GM19035 (cell line): ENCODE results near the gene IGSF11.

Experiments
- ATAC-seq: cut with Tn5 transposase; IDR thresholded peaks from one replicate; pipeline ENCODE4 v1.9.1; 2021; ENCODE audit not compliant: unreplicated experiment

IGSF11 gene

DNA sequence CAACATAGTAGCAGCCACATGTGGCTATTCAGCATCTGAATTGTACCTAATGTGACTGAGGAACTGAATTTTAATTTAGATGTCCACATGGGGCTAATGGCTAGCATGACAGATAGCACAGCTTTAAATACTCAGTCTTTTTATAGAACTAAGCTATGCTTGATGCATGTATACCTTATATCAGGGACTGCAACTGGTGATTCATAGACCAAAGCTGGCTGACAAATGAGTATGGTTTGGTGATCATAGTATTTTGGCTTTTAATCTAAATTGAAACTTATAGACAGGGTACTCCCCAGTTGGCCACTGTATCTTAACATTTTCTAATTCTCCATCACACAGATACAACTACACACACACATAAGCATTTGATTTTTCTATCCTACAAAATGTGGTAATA lies 83.6 kb downstream of the IGSF11 start:
- no peak for ATAC-seq

DNA sequence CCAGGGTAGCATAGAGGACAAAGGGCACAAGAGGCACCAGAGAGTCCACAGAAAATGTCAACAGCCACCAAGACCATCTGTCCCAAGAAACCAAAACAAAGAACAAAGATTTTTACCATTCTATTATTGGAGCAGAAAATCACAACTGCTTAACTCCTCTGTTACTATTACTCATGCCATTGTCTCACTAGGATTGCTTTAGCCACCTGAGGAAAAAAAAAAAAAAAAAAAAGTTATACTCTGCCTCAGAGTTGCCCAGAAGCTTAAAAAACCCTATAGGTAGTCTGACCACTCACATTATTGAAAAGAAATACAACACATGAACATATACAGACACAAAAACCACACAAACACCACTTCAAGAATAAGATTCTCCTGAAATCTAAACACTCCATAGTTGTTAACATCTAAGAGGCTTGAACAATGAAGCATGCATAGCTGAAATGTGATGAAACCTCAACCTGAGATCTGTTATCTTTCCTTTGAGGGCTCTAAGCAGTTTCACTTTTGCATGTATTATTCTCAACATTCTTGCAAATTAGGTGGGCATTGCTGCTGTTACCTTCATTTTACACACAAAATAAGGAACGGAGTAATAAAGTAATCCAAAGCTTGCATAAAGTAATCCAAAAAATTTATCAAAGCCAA lies 85.4 kb downstream of the IGSF11 start:
- no peak for ATAC-seq

DNA sequence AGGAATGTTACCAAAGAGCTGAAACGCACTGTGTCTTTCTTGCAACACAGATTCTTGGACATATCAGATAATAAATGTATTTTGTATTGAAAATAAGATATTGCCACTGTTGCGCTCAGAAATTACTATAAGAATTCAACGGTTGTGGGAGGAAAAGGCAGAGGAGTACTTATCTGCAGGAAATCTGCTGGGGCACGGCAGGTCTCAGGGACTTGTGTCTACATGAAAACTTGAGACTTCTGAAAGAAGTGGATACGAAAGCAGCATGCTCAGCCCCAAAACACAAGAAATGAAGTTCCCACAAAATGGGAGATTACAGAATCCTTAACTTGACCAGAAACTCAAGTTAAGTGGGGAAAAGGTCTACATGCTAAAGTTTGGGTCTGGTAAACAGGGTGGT lies 86.5 kb downstream of the IGSF11 start:
- no peak for ATAC-seq

DNA sequence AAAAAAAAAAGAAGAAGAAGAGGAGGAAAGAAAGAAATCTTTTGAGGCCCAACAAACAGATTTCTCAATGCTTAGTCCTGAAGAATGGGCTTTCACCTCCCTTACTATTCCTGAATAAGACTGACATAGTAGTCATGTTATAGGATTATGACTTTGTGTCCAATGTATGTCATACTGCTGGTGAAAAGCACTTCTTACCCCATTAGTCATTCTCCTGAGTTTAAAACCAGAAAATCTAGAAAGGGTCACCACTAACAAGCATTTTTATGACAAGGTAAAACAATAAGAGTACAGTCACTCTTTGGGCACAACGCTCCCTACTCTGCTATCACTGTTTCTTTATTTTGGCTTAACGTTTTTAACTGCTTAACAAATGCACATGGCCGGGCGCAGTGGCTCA lies 88.2 kb downstream of the IGSF11 start:
- no peak for ATAC-seq

DNA sequence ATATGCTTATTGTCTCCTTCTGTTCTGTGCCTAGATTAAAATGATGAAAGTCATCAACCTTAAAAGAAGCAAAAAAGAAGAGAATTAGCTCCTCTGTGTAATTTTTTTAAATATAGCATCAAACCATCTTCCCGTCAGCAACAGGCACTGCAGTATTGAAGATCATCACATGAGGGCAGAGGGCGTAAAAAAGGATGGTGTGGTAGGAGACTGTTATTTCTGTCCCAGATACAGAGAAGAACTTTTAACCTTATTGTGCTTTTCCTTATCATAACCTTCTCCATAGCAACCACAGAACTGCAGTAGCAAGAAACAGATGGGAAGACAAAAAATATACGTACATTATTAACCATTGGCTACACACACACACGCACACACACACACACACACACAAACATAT lies 88.8 kb downstream of the IGSF11 start:
- no peak for ATAC-seq

DNA sequence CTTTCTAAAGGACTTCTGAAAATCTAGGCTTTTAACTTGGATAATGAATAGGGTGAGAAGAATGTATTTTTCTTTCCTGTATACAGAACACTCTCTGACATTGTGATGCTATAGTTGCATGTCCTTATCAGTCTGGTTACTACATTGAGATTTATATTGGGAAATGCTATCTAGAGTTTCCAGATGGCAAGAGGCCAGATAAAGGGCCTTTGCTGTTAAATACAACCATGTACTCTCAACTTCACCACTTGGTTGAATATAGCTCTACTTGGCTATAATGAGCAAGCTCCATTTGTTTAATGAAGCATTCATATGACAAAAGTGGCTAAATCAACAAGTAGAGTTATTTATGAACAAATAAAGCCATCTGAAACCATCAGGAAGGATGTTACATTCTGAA lies 91.0 kb downstream of the IGSF11 start:
- no peak for ATAC-seq

DNA sequence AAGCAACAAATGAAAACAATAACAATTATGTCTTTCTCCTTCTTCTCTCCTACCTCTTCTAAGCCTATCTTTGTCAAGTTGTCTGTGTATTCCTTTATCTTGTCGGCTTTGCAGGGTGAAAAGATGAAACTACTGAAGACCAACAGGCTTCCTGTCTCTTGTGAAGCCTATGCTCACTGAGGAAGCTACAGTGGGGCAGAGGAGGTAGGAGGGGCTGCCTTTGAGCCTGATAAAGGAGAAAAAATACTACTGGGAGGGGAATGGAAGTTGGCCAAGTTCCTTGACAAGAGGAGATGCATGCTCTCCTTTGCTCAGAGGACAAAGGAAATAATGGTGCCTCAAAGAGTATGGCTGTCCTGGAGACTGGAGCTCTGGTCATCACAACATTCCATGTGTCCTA lies 92.0 kb downstream of the IGSF11 start:
- no peak for ATAC-seq

DNA sequence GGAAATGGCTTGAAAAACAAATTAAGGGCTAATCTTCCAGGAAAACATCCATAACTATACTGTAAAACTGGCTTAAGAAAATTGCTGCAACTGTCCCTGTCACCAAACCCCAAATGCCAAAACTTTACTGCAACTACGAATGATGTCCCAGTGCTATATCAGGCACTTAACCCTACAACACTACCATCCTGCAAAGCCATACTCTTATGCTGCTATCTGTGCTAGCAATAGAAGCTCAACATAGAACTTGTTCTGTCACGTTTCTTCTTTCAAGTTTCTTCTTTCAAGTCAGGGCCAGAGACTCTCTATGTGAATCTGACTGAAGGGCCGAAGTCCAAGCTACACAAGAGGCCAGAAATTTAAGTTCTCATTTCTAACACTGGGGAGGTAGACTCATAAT lies 92.5 kb downstream of the IGSF11 start:
- no peak for ATAC-seq

DNA sequence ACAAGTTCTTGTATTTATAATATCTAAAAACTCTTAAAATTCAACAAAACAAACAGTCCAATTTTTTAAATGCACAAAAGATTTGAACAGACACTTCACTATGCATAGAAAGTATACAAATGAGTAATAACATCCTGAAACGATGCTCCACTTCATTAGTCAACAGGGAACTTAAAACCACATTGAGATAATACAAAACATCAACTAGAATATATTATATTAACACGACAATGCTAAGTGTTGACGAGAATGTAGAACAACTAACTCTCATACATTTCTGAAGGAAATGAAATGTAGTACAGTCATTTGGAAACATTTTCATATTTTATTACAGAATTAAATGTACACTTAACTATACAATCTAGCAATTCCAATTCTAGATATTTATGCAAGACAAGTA lies 93.4 kb downstream of the IGSF11 start:
- no peak for ATAC-seq

DNA sequence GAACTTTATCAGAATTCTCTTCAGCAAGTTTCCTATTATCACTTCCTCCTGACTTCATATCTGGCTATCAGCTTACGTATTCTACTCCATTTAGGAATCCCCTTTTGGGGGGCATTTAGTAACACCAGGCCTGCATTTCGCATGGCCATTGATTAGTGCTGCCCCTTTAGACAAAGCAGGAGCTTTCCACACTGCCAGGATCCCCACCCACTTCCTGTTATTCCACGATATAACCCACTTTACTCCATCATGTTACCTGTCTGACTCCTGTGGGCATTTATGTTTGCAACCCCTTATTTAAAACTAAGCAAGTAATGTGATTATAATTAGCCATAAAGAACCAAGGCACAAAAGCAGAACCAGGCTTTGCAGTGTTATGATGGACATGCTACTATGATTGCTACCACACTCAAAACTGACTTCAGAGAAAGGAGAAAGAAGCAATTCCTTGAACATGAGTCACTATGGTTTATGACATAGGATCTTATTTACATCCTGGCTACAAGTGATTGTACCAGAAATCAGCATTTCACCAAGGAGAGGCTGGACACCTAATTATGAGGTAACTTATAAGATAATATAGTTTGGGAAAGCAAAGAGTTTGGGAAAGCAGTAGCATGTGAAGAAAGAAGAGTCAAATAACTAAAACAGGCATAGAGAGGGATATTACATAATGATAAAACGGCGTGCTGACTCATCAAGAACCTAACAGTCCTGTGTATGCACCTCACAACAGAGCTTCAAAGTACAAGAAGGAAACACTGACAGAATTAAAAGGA lies 96.3 kb downstream of the IGSF11 start:
- ATAC-seq: no peak

DNA sequence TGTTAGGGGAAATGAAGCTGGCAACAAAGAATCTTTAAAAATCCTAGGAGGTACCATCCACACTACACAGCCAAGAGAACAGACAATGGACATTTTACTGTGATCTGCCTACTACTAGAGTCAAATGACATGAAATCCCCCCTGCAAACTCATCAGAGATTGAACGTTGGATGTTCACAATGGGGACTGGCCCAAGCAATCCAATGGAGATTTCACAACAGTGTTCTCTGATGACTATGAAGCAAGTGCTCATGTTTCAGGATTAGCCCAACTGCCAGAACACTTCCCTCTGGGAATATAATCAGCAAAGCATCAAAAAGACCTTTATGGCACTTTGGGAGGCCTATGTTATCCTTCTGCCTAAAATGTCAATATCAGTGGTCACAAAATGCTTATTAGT lies 97.8 kb downstream of the IGSF11 start:
- no peak for ATAC-seq

DNA sequence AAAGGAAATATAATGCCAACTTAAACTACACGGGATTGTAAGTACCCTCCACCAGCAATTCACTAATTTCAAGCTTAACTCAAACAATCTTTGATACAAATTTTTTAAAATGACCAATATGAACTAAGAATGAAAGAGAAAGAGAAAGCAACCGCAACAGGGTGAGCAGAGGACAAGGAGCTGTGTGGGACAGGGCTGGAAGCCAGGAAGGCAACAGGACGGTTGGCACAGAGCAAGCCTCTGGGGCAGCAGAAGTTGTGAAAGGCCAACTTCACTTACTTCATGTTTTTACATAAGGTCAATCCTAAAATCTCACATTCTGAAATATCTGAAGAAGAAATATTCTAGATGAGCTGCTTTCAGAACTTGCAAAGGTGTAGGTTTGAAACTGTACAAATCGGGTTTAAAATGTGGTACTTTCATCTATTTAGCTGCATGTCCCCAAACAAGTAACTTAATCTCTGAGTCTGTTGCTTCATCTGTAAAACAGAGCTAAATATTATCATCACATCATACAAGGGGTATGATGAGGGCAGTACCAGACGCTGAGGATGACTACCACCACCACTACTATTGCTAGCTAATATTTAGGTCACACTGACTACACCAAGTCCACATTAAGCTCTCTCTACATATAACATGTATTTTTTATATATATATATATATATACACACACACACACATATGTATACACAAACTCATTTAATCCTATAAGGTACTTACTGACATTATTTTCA lies 101.7 kb downstream of the IGSF11 start:
- ATAC-seq: no peak

DNA sequence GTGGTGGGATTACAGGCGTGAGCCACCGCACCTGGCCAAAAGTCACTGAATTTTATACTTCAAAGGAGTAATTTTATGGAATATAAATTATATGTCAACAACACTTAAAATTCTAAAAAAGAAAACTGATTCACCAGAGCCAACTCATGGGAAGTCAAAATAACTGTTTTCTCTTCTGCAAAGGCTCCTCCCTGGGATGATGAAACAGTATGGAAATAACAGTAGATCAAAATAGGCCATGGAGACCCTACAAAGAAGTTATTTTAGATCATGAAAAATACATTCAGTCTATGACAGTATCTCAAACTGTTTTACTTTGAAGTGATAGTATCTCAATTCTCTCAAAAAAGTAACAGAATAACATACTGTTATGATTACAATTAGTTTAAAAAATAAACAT lies 102.7 kb downstream of the IGSF11 start:
- no peak for ATAC-seq

DNA sequence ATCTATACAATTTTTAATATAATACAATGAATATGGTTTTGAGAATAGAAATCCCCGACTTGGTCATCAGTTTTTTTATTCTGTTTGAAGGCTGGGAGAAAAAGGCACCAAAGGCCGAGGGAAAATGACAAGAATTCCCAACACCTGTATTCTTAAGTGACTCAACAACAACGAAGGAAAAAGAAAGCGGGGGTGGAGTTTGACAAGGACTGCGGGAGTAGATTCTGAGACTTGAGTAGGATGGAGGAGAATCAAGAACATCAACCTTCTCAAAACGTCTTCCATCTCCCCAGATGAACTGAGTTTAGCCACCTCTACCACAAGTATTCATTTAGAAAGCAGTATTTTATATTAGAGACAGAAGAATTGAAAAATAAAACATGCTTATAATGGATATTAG lies 107.2 kb downstream of the IGSF11 start:
- no peak for ATAC-seq

DNA sequence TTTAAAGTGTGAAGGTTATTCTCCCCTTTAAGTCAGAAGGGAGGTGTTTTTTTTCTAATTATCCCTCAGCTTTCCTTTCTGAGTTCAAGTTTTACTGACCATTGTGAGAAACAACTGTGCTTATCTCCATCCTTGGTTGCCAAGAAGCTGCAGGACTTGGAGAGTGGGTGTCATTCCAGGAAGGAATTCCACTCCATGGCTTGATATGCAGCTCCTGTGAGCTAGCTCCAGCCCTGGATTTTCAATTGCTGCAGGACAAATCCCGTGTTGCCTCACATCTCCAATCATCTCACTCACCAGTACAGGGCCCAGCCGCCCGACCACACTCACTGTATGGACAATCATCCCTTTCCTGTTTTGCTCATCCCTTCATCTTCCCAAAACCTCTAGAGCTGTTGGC lies 122.5 kb downstream of the IGSF11 start:
- no peak for ATAC-seq

DNA sequence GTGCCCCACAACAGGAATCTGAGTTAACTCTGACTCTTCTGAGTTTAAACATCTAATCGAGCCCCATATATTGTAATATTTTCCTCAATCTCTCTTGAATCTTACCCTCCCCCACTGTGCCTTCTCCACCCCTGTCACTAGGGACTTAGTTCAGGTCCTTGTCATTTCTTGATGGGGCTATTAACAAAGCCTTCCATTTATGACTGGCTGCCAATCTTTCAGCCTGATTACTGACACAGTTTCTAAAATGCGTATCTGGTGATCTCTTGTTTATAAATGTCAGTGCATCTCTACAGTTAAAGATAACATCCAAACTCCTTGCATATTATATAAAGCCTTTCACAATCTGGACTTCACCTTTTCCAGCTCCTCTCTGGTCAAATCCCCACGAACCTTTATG lies 124.3 kb downstream of the IGSF11 start:
- no peak for ATAC-seq

DNA sequence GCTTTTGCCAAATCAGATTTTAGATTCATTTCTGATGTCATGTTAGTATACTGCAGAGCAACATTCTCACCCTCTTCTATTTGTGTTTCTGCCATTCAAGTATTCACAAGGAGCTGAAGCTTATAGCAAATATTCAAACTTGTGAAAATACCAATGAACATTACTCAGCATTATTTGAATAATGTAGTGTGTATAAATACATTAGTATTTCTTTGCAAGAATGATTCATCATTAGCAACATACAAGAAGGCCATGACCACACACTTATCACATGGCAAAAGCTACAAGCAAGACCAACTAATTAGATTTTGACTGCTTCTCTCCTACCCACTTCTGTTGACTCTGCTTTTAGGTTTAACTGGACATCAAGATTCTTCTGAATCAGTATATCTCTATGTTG lies 124.9 kb downstream of the IGSF11 start:
- no peak for ATAC-seq

DNA sequence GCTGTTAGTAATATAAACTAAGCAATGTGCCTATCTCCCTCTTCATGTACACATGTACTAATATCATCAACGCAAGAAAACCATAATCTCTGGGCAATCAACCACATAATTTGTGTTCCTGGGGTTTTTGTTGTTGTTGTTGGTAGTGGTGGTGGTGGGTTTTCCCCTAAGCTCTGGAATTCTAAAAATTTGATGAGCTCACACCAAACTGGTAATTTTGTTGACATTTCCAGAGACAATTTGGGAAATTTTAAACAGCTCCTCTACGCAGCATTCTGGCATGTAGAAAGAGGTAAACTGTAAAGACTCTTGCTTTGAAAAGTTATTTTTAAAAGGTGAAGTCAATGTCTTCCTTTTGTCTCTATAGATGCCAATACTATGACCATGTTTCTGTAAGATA lies 126.7 kb downstream of the IGSF11 start:
- no peak for ATAC-seq

DNA sequence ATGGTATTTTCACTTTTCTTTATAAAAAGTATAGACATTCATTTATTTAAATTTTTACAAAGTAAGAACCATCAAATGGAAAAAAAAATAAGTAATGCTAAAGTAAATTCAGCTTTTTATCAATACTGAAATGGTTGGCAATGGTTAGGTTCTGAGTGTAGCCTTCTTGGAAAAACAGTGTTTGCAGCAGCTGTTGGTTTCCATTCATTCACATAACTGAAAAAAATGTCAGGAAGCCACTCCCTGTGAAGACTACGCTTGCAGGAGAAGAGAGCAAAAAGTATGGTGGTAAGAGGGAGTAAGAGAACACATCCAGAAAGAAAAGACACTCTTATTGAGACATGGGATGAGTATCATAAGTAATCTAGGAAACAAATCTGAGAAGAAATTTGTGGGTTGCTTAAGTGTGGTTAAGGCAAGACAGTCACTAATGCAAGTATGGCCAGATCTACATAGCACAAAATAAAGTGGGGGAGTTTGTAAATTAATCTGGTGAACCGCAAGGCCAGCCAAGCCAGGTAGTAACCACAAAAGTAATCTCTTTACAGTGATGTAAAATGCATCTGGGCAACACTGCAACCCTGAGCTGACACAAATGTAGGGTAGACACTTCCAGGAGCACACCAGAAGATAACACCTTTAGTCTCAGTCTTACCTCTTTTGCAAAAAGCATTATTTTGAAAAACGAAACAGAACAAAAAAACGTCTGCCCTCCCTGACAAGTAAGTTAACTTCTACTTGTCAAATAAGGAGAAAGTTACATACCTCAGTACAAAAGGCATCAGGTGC lies 133.7 kb downstream of the IGSF11 start:
- no peak for ATAC-seq

DNA sequence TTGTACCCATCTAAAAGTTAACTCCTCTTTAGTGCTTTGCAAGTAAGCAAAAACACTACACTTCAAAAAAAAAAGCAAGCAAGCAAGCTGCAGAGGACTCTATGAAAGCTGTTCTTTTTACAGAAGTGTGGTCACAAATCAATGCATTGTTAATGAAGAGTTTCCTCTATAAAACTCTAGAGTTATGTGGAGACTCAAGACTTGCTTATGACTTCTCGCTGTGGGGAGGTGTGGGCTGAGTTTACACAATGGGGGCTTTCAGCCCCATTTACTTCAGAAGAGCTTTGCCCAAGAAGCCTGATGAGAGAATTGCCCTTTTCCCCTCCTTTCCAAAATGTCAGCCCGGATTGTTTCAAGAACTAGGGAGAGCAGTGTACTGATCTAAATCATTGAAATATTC lies 144.4 kb downstream of the IGSF11 start:
- ATAC-seq: no peak

DNA sequence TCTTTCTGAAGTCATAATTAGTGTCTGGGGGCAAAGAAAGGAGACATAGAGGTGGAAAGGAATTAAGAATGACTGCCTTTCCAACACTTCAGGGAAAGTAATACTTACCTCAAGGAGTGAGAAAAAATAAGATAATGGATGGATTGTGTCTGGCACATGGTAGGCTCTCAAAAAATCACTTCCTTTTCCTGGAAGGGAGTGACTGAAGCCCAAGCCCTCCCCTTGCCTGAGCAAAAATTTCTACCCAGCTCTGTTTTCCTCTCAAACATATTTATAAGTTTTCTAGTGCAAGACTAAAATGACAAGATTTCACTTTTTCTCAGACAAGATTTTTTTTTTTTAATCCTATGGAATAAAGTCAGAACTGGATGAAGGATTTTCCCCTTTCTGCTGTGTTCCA lies 145.0 kb downstream of the IGSF11 start:
- ATAC-seq: no peak
